Cerebellar cortex (tissue), 1 donor: Measurements from ENCODE around the gene WDR70.
"Not testable (repeated sequence)": the region's sequence is repeated elsewhere in the genome, so short reads cannot be mapped to it uniquely, and the experiment has no call there.

Experiments used
- DNase-seq: peaks from one replicate; pipeline ENCODE4 v3.0.0-alpha.2; 2015; ENCODE audit warnings: low spot score

Gene WDR70

GRCh38 chr5:37640088-37640487 is 261.0 kb downstream of the WDR70 start:
- no peak for DNase-seq

- DNase-seq, result no peak
Observed at GRCh38 chr5:37641933-37642332, 262.8 kb downstream of the WDR70 start.

- DNase-seq, result no peak
Observed at GRCh38 chr5:37645707-37646106, 266.6 kb downstream of the WDR70 start.

- DNase-seq, result not testable (repeated sequence)
Observed at GRCh38 chr5:37654566-37654965, 275.4 kb downstream of the WDR70 start.

GRCh38 chr5:37657046-37657445 is 277.9 kb downstream of the WDR70 start:
- no peak for DNase-seq

GRCh38 chr5:37658440-37658839 is 279.3 kb downstream of the WDR70 start:
- DNase-seq, result no peak

- no peak for DNase-seq
Observed at GRCh38 chr5:37660319-37660718, 281.2 kb downstream of the WDR70 start.

GRCh38 chr5:37661227-37661920 is 282.3 kb downstream of the WDR70 start:
- DNase-seq, result no peak

GRCh38 chr5:37661951-37662350 is 282.8 kb downstream of the WDR70 start:
- DNase-seq, result no peak

- no peak for DNase-seq
Observed at GRCh38 chr5:37662362-37662761, 283.2 kb downstream of the WDR70 start.

- no peak for DNase-seq
Observed at GRCh38 chr5:37662789-37663485, 283.8 kb downstream of the WDR70 start.

GRCh38 chr5:37663538-37663937 is 284.4 kb downstream of the WDR70 start:
- DNase-seq, result no peak

GRCh38 chr5:37664551-37664950 is 285.4 kb downstream of the WDR70 start:
- DNase-seq, result peak; percentile 60

GRCh38 chr5:37665272-37665671 is 286.2 kb downstream of the WDR70 start:
- no peak for DNase-seq

- DNase-seq, result no peak
Observed at GRCh38 chr5:37665889-37666288, 286.8 kb downstream of the WDR70 start.

GRCh38 chr5:37667430-37667829 is 288.3 kb downstream of the WDR70 start:
- DNase-seq, result no peak

- no peak for DNase-seq
Observed at GRCh38 chr5:37667846-37668245, 288.7 kb downstream of the WDR70 start.

- DNase-seq, result no peak
Observed at GRCh38 chr5:37668524-37669047, 289.5 kb downstream of the WDR70 start.

GRCh38 chr5:37672118-37672588 is 293.0 kb downstream of the WDR70 start:
- not testable (repeated sequence) for DNase-seq

- DNase-seq, result not testable (repeated sequence)
Observed at GRCh38 chr5:37674361-37674760, 295.2 kb downstream of the WDR70 start.

GRCh38 chr5:37679326-37679725 is 300.2 kb downstream of the WDR70 start:
- DNase-seq, result not testable (repeated sequence)

GRCh38 chr5:37679903-37680302 is 300.8 kb downstream of the WDR70 start:
- DNase-seq, result not testable (repeated sequence)

GRCh38 chr5:37683072-37683471 is 304.0 kb downstream of the WDR70 start:
- DNase-seq, result no peak
